Liver (tissue), 9 donors: ENCODE measurements around the gene RALGPS1. TPM values are rescaled to one million over a fixed set of nuclear protein-coding genes. Genes with fewer than 3 reads are reported as not detected.

Experiments
- DNase-seq: peaks from one replicate; pipeline ENCODE4 v3.0.0-alpha.2; 2017; ENCODE audit warnings: low spot score
- H3K27ac ChIP-seq, 2 donors: one replicate each; pipeline ENCODE4 v1.7.0; 2013; ENCODE audit warnings: inconsistent platforms in 2 of 2, low read length in 2 of 2, control low read depth in 1 of 2, low read depth in 1 of 2, mild to moderate bottlenecking in 1 of 2
- H3K27me3 ChIP-seq, 4 donors: one replicate each; pipeline versions ENCODE4 v1.6.1 to v1.7.0; 2013; ENCODE audit warnings: low read length in 3 of 4, inconsistent platforms in 1 of 4, mild to moderate bottlenecking in 1 of 4, moderate library complexity in 1 of 4; ENCODE audit not compliant: control insufficient read depth in 4 of 4, insufficient read depth in 4 of 4
- H3K36me3 ChIP-seq, 4 donors: one replicate each; pipeline versions ENCODE4 v1.6.1 to v1.7.0; 2013; ENCODE audit warnings: low read length in 3 of 4, mild to moderate bottlenecking in 3 of 4, low read depth in 1 of 4, moderate library complexity in 1 of 4; ENCODE audit not compliant: control insufficient read depth in 4 of 4, insufficient read depth in 3 of 4
- H3K4me1 ChIP-seq, 4 donors: one replicate each; pipeline versions ENCODE4 v1.6.1 to v1.7.0; 2013; ENCODE audit warnings: low read length in 3 of 4, mild to moderate bottlenecking in 3 of 4, moderate library complexity in 1 of 4; ENCODE audit not compliant: control insufficient read depth in 4 of 4, insufficient read depth in 4 of 4
- H3K4me3 ChIP-seq, 3 donors: one replicate each; pipeline versions ENCODE4 v1.6.1 to v1.7.0; 2013; ENCODE audit warnings: low read length in 3 of 3, control low read depth in 1 of 3, low read depth in 1 of 3, mild to moderate bottlenecking in 1 of 3
- H3K9ac ChIP-seq, 2 donors: one replicate each; pipeline ENCODE4 v1.7.0; 2013; ENCODE audit warnings: low read length in 2 of 2, mild to moderate bottlenecking in 2 of 2, moderate library complexity in 2 of 2, control low read depth in 1 of 2, low read depth in 1 of 2
- H3K9me3 ChIP-seq, 4 donors: one replicate each; pipeline versions ENCODE4 v1.6.1 to v1.7.0; 2013; ENCODE audit warnings: low read length in 3 of 4; ENCODE audit not compliant: control insufficient read depth in 4 of 4
- ATF3 ChIP-seq: IDR thresholded peaks from 2 replicates; pipeline ENCODE4 v1.6.1; 2016; ENCODE audit warnings: antibody characterized with exemption
- EGR1 ChIP-seq, 2 donors: IDR thresholded peaks; 2 replicates each; pipeline ENCODE4 v1.6.1; 2016 to 2018; ENCODE audit warnings: antibody characterized with exemption in 2 of 2, low read depth in 2 of 2
- FOXA1 ChIP-seq: IDR thresholded peaks from 2 replicates; pipeline ENCODE4 v1.6.1; 2016; ENCODE audit warnings: antibody characterized with exemption
- FOXA2 ChIP-seq: IDR thresholded peaks from 2 replicates; pipeline ENCODE4 v1.6.1; 2016; ENCODE audit warnings: antibody characterized with exemption
- HNF4A ChIP-seq, 2 donors: conservative IDR thresholded peaks; 2 replicates each; pipeline ENCODE4 v1.6.1; 2016; ENCODE audit warnings: antibody characterized with exemption in 2 of 2, mild to moderate bottlenecking in 2 of 2
- HNF4G ChIP-seq: IDR thresholded peaks from 2 replicates; pipeline ENCODE4 v1.6.1; 2016; ENCODE audit warnings: antibody characterized with exemption
- JUND ChIP-seq, 2 donors: IDR thresholded peaks; 2 replicates each; pipeline ENCODE4 v1.6.1; 2016; ENCODE audit warnings: antibody characterized with exemption in 2 of 2
- MAX ChIP-seq: IDR thresholded peaks from 2 replicates; pipeline ENCODE4 v1.6.1; 2016; ENCODE audit warnings: antibody characterized with exemption
- NR2F2 ChIP-seq: IDR thresholded peaks from 2 replicates; pipeline ENCODE4 v1.6.1; 2016; ENCODE audit warnings: antibody characterized with exemption
- RAD21 ChIP-seq, 2 donors: IDR thresholded peaks; 2 replicates each; pipeline ENCODE4 v1.6.1; 2016; ENCODE audit warnings: antibody characterized with exemption in 2 of 2, mild to moderate bottlenecking in 2 of 2
- SP1 ChIP-seq: IDR thresholded peaks from 2 replicates; pipeline ENCODE4 v1.6.1; 2018; ENCODE audit warnings: antibody characterized with exemption, mild to moderate bottlenecking
- YY1 ChIP-seq: IDR thresholded peaks from 2 replicates; pipeline ENCODE4 v1.6.1; 2016; ENCODE audit warnings: antibody characterized with exemption, mild to moderate bottlenecking
- WGBS: extraction: QIAGEN DNeasy Blood & Tissue Kit; methylation state at CpG from one replicate; pipeline ENCODE4 v1.1.7; 2013; 5-methylcytosine and 5-hydroxymethylcytosine counted together
- polyA plus RNA-seq, 2 donors: library from polyadenylated mRNA; stranded (reverse) in 1 of 2; unstranded in 1 of 2; fragments of 200-250 nt in 1 of 2; fragments of >200 nt in 1 of 2; fragmentation: Nextera tagmentation in 1 of 2; extraction: Ambion mirVana in 1 of 2; gene quantifications; one replicate each; pipeline versions ENCODE4 v1.2.1 to v1.2.3, GENCODE V29; 2013 to 2015
- total RNA-seq, 2 donors: library from RNA; depleted of rRNA; stranded (reverse); fragments of >200 nt; gene quantifications; one replicate each; pipeline ENCODE4 v1.2.3, GENCODE V29; 2014
- TF ChIP-seq, protein P1 (sequence below): IDR thresholded peaks from 2 replicates; pipeline ENCODE4 v1.6.1; 2016; ENCODE audit warnings: antibody characterized with exemption
- TF ChIP-seq, protein P2 (sequence below): IDR thresholded peaks from 2 replicates; pipeline ENCODE4 v1.6.1; 2016; ENCODE audit warnings: antibody characterized with exemption, mild to moderate bottlenecking
- donor health status: healthy.
- donor health status: healthy.
- donor health status: healthy.
- donor health status: healthy.
- donor health status: healthy.

The RALGPS1 gene
- total and polyA plus RNA-seq, 4 donors: 1.4 to 2.7 (median 2.0) TPM

- Histone ChIP-seq H3K4me3 (no peak overlapping the region), H3K9me3 (no peaks in the 10 kb centered on the region), H3K4me1 (no peaks in the 10 kb centered on the region), H3K27me3 (no peaks in the 10 kb centered on the region), H3K27ac (no peak overlapping the region), H3K9ac (no peak overlapping the region), H3K36me3 (peaks cover 5 to 19% (median 13%) of the 10 kb centered on the region in 4 donors)
- 94% methylated on average over 9 of the region's 9 CpGs for WGBS
- no peak for DNase-seq
- TF ChIP-seq MAX (no peak), SP1 (no peak), EGR1 (IDR thresholded peaks at IDR 0.05; ENCODE audit: low read depth in 2 of 2) (no peak)
- TF ChIP-seq, protein P1, sequence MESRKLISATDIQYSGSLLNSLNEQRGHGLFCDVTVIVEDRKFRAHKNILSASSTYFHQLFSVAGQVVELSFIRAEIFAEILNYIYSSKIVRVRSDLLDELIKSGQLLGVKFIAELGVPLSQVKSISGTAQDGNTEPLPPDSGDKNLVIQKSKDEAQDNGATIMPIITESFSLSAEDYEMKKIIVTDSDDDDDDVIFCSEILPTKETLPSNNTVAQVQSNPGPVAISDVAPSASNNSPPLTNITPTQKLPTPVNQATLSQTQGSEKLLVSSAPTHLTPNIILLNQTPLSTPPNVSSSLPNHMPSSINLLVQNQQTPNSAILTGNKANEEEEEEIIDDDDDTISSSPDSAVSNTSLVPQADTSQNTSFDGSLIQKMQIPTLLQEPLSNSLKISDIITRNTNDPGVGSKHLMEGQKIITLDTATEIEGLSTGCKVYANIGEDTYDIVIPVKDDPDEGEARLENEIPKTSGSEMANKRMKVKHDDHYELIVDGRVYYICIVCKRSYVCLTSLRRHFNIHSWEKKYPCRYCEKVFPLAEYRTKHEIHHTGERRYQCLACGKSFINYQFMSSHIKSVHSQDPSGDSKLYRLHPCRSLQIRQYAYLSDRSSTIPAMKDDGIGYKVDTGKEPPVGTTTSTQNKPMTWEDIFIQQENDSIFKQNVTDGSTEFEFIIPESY: no peak
Observed at GRCh38 chr9:126879288-126879687, 35.3 kb upstream of the RALGPS1 start.

- peaks cover 0 to 8% (median 3%) of the 10 kb centered on the region in 4 donors for H3K4me1 ChIP-seq
- no peak overlapping the region for H3K4me3 ChIP-seq
- H3K27ac ChIP-seq: no peak overlapping the region
- no peak overlapping the region for H3K9ac ChIP-seq
- no peaks in the 10 kb centered on the region for H3K9me3 ChIP-seq
- 97% methylated on average over 23 of the region's 23 CpGs for WGBS
- no peak for TF ChIP-seq NR2F2
- no peak for TF ChIP-seq HNF4A (conservative IDR thresholded peaks at IDR 0.05)
- TF ChIP-seq FOXA2: no peak
- TF ChIP-seq FOXA1: no peak
- TF ChIP-seq RAD21 (IDR thresholded peaks at IDR 0.05): no peak
- no peak for TF ChIP-seq YY1
- no peak for TF ChIP-seq ATF3
- TF ChIP-seq JUND (IDR thresholded peaks at IDR 0.05): no peak
- TF ChIP-seq EGR1 (IDR thresholded peaks at IDR 0.05; ENCODE audit: low read depth in 2 of 2): no peak
- TF ChIP-seq HNF4G: no peak
- no peak for DNase-seq
- peaks cover 5 to 19% (median 13%) of the 10 kb centered on the region in 4 donors for H3K36me3 ChIP-seq
- H3K27me3 ChIP-seq: no peaks in the 10 kb centered on the region
Observed at GRCh38 chr9:126880226-126880946, 34.2 kb upstream of the RALGPS1 start.

- WGBS: 88% methylated on average over 6 of the region's 6 CpGs
- no peaks in the 10 kb centered on the region for H3K9me3 ChIP-seq
- H3K36me3 ChIP-seq: peaks cover 5 to 19% (median 13%) of the 10 kb centered on the region in 4 donors
- H3K27me3 ChIP-seq: no peaks in the 10 kb centered on the region
- peaks cover 0 to 10% (median 4%) of the 10 kb centered on the region in 4 donors for H3K4me1 ChIP-seq
- DNase-seq: no peak
- TF ChIP-seq, protein P2, sequence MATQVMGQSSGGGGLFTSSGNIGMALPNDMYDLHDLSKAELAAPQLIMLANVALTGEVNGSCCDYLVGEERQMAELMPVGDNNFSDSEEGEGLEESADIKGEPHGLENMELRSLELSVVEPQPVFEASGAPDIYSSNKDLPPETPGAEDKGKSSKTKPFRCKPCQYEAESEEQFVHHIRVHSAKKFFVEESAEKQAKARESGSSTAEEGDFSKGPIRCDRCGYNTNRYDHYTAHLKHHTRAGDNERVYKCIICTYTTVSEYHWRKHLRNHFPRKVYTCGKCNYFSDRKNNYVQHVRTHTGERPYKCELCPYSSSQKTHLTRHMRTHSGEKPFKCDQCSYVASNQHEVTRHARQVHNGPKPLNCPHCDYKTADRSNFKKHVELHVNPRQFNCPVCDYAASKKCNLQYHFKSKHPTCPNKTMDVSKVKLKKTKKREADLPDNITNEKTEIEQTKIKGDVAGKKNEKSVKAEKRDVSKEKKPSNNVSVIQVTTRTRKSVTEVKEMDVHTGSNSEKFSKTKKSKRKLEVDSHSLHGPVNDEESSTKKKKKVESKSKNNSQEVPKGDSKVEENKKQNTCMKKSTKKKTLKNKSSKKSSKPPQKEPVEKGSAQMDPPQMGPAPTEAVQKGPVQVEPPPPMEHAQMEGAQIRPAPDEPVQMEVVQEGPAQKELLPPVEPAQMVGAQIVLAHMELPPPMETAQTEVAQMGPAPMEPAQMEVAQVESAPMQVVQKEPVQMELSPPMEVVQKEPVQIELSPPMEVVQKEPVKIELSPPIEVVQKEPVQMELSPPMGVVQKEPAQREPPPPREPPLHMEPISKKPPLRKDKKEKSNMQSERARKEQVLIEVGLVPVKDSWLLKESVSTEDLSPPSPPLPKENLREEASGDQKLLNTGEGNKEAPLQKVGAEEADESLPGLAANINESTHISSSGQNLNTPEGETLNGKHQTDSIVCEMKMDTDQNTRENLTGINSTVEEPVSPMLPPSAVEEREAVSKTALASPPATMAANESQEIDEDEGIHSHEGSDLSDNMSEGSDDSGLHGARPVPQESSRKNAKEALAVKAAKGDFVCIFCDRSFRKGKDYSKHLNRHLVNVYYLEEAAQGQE: no peak
- TF ChIP-seq, protein P1: no peak
- TF ChIP-seq HNF4G: no peak
- H3K27ac ChIP-seq: no peak overlapping the region
- no peak overlapping the region for H3K4me3 ChIP-seq
- no peak overlapping the region for H3K9ac ChIP-seq
Observed at GRCh38 chr9:126880947-126881332, 33.6 kb upstream of the RALGPS1 start.
